COLO829 (cell line): Measurements from ENCODE around the gene IFT27.
A peak's percentile ranks its signal among the peaks of the same experiment; 100 is the strongest.
"Not testable (repeated sequence)": the region's sequence is repeated elsewhere in the genome, so short reads cannot be mapped to it uniquely, and the experiment has no call there.

Experiments
- DNase-seq: peaks from one replicate; pipeline ENCODE4 v3.0.0; 2012; ENCODE audit warnings: low spot score

The IFT27 gene

DNA sequence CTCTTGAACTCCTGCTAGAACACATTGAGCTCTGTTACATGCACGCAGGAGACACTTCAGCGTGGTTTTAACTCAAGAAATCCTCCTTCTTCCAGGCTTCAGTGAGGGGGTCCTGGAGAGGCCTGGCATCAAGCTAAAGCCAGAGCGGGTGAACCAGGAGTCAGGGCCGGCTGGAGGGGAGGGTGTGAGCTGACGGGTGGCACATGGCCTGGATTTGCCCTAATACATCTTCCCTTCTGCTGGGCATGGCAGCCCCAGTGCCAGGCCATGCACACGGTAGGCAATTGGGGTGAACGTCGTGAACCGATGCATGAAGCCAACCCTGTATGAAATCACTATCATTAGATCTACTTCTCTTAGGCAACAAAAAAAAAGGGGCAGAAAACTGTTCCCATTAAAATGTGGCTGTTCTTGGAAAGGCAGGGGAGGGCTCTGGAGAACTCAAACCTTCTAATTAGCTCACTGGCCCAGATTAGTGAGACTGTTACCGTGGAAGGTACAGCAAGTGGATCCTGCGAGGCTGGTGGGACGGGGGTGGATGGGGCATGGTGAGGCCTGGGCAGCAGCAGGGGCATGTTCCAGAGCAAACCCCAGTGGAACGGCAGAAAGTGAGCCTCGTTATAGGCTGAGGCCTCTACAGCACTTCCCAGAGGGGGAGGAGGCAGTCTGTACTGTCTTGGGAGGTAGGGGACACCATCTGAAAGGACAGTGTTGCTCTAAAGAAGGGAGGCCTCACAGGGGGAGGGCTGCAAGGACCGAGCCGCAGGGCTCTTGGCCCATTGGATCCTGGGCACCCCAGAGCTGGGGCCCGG lies 10.6 kb downstream of the IFT27 start:
- no peak for DNase-seq

- DNase-seq, result no peak
Observed at GRCh38 chr22:36764641-36765040, 11.3 kb downstream of the IFT27 start.

GRCh38 chr22:36764060-36764459 lies 11.9 kb downstream of the IFT27 start:
- DNase-seq, result no peak

DNA sequence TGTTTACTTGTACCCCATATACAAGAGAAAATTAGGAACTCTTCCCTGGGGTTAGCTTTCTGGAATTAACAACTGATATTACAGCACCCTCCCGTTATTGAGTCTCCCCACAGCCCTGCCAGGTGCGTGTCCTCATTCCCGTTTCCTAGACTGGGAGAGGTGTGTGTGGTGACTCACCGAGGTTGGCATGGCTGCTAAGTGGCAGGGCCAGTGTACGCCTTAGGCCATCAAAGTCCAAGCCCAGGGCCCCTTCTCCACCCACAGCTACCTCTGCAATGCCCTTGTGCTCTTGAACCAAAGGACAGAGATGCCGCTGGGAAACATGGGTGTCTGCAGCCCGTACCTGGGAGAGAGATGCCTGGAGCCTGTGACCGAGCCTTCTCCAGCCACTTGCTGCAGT lies 12.3 kb downstream of the IFT27 start:
- DNase-seq, result no peak

- no peak for DNase-seq
Observed at GRCh38 chr22:36762687-36763260, 13.1 kb downstream of the IFT27 start.

DNA sequence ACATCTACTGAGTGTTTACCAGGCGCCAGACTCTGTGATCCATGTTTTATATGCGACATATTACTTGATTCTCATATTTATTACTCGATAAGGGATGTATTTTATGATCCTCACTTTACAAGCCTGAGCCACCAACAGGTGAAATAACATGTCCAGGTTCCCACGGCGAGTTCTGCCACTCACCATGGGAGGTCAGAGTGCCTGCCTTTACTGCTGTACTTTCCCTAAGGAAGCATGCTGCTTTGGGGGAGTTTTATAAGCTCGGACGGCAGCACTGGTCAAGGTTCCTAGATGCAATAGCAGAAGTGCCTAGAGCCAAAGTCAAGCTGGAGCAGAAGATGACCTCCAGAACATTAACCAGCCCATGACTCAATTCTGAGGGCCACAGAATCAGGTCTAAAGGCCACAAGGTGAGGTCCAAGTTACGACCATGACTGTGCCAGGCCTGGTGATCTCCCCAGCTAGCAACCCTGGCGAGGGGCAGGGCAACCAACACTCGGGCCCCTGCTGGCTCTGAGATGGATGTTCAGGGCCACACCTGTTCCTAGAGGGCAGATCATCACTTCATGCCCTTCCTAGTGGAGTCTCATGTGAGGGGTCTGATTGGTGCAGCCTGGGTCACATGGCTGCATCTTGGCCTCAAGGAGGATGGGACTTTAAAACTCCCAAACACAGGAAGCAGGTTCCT lies 14.2 kb downstream of the IFT27 start:
- DNase-seq, result no peak

- DNase-seq, result no peak
Observed at GRCh38 chr22:36760786-36761185, 15.1 kb downstream of the IFT27 start.

DNA sequence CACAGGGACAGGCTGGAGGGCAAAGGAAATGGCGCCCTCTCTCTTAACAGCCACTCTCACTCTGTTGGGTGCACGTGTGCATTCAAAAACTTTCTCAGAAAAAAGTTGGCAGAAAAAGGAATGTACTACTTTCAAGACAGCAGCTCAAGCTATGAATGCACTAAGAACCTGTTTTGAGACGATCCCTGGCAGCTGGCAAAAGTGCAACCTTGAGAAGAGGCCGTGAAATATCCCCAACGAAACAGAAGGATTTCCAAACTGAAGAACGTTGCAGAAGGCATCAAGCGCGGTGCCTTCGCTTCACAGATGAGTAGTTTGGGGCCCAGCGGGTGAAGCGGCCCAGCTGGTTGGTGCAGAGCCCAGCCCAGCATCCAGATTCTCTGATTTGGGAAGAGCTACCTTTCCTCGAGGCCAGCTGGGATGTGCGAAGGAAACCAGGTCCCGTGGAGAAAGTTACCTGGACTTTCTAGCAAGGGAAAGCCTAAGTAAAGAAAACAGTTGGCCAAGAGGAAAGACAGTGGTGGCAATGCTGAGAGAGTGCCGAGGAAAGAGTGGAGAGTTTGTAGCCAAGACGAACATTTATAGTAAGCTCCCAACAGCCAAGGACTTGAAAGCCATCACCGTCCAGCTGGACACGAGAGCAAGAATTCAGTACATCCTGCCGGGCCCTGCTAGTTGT lies 16.3 kb downstream of the IFT27 start:
- no peak for DNase-seq

- DNase-seq, result no peak
Observed at GRCh38 chr22:36758792-36759271, 17.1 kb downstream of the IFT27 start.

GRCh38 chr22:36757668-36758211 lies 18.2 kb downstream of the IFT27 start:
- peak; percentile 56 for DNase-seq

DNA sequence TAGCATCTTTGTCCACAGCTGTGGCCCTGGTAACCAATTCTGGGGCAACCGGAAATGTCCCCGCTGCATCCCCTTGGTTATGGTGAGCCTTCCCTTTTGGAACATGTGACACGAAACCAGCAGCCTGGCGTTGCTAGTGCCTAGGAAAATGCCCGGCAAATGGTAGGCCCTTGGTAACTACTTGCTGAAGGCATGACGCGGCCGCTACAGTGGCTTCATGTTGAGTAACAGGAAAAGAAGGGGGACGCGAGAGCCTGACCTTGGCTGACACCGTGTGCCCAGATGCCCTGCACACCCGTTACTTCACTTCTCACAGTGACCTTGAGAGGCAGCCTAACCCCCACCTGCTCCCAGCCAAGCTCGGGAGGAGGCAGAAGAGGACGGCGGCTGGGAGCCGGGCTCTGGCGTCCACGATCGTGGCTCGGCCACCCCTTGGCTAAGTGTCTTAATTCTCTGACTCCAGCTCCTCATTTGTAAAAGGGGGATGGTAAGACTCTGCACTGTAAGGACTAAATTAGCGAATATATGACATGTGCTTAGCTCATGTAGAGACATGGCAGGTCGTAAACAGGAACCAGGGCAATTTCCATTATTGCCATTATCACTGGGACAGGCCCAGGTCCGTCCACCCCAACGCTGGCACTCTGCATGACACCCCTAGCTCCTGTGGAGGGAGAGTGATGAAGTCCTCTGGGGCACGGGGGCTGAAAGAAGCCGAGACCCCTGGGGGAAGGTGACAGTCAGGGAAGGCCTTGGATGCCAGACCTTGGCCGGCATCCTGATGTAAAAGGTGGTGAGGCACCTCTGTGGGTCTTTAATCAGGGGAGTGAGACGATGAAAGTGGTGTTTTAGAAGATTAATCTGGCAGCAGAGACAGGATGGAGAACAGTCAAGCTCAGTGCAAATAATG lies 18.9 kb downstream of the IFT27 start:
- no peak for DNase-seq

GRCh38 chr22:36756031-36756430 lies 19.9 kb downstream of the IFT27 start:
- DNase-seq, result no peak

GRCh38 chr22:36755316-36755715 lies 20.6 kb downstream of the IFT27 start:
- no peak for DNase-seq

DNA sequence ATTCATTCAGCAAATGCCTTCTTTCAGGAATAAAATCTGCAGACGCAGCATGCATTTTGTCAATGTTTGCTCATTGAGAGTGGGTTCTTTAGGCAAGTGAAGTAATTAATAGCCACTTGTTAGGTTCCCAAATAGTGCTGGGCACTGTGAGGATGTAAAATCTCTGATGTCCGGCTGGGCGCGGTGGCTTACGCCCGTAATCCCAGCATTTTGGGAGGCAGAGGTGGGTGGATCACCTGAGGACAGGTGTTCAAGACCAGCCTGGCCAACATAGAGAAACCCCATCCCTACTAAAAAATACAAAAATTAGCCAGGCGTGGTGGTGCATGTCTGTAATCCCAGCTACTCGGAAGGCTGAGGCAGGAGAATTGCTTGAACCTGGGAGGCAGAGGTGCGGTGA lies 21.0 kb downstream of the IFT27 start:
- DNase-seq, result not testable (repeated sequence)

DNA sequence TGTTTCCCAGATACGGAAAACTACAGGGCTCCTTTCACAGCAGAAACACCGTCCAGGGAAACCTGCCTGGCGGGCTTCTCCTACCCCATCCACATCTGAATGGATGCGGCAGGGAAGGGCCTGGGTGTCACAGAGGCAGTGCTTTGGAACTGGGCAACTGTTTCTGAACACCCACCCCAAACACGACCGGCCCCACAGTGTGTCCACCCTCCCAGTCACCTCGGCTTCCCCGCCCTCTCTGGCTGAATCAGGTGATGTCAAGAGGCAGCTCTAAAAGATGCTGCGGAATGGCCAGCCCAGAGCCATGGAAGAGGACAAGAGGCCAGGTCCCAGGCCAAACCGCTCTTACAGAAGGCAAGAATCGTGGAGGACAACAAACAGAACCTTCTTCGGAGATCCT lies 22.0 kb downstream of the IFT27 start:
- DNase-seq, result no peak

DNA sequence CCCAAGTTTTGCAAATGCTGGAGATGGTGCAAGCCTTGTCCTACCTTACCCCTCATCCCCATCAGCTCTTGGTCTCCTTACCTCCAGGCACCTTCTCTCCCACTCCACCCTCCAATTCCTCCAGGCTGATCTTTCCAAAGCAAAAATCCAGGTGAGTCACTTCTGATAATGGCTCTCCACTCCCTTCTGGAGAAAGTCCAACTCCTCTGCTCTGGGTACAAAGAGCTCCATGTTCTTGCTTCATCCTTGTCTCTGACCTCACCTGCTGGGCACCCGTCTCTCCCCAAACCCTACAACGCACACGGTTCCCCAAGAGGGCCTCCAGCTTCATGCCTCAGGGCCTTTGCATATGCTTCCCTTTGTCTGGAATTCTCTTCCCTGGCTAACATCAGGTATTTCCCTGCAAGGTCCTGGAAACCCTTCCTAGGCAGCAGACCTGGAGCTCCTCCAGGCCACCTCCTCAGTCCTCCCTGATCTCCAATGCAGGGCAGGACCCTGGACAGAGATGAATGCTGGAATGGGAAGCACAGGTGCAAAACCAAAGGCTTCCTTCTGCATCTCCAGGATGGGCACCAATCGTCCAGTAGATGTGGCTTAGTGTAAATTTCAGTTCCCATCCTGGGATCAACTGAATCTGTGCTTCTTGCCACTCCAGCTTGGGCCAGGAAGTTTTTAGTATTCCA lies 22.7 kb downstream of the IFT27 start:
- DNase-seq, result no peak

DNA sequence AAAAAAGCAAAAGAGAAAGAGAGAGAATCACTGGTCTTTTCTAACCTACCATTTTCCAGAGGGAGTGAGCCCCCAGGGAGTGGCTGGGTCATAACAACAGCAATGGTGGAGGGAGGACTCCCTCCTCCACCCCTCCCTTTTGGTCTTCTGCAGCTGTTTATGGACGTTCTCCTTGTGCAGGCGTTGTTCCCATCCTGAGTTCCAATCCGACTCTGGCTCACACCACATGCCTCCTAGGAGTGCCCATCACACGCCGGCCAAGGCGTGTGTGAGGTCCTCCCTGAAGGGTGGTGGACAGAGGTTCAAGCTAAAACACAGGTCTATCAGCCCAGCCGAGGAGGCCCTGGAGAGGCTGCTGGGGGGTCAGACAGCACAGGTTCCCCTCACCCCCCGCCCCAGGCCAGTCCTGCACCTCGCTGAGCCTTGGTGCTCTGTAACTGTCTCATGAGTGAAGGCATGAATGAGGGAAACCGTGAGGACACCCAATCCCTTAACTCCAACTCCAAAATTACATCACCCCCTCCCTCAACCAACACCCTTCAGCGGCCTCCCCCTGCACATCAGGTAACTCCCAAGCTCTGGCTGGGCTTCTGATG lies 29.4 kb downstream of the IFT27 start:
- no peak for DNase-seq

GRCh38 chr22:36745301-36745995 lies 30.5 kb downstream of the IFT27 start:
- no peak for DNase-seq

DNA sequence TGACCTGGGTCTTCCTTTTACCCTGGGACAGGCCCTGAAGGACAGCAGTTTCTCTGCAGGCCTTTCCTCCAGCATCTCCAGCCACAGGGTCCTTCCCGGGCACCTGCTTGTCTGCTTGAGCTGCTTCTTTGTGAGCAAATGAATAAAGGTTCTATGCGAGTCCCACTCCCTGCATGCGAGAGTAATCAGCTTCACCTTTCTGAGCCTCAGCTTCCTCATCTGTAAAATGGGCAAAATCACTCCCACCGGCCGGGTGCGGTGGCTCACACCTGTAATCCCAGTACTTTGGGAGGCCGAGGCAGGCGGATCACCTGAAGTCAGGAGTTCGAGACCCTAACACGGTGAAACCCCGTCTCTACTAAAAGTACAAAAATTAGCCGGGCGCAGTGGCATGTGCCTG lies 31.1 kb downstream of the IFT27 start:
- DNase-seq, result no peak

DNA sequence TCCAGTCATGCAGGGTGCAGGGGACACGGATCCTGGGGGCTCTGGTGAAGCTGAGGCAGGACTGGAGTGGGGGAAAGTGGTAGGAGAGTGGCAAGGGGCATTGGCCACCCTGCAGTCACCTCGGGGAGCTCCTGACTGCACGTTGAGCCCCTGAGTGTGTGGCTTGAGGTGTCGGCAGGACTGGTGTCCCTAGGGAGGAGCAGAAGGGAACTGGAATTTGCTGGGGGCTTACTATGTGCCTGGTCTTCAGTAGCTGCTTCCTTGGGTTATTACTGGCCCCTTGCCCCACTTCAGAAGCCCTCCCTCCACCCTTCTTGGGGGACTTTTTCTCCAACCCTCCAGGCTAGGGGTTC lies 31.5 kb downstream of the IFT27 start:
- no peak for DNase-seq
